Measurements from ENCODE around the gene SRRM2.

The SRRM2 gene

DNA sequence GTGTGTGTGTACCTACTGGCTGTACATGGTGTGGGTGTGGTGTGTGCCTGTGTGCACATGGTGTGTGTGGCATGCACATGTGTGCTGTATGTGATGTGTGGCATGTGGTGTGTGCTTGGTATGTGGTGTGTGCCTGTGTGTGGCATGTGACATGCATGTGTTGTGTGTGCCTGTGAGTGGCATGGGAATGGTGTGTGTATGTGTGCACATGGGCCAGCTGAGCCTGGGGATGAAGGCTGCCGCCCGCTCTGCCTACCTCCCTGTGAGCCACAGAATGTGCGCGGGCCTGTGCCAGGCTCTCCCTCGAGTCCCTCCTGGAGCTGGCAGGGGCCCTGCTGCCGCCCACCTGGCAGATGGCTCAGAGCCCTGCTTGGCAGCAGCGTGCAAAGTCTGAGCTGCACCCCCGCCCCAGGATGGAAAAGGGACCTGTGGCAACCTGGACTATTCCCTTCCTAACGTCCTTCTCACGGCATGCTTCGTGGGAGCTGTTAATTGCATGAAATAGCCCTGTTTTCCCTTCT lies 41.7 kb upstream of the SRRM2 start:
- Histone ChIP-seq H3K9ac (no peak overlapping the region), H3K4me3 (ENCODE audit: low read depth, low read length) (no peak overlapping the region), H3K9me3 (ENCODE audit: control insufficient read depth, low read length) (no peaks in the 10 kb centered on the region), H3K36me3 (ENCODE audit: control insufficient read depth, insufficient read depth, low read length) (no peaks in the 10 kb centered on the region), H3K79me2 (no peaks in the 10 kb centered on the region), H2AFZ (no peak overlapping the region), H3K4me1 (no peaks in the 10 kb centered on the region), H3K27me3 (ENCODE audit: control insufficient read depth, insufficient read depth, low read length) (no peaks in the 10 kb centered on the region), H3K27ac (no peak overlapping the region), H3K4me2 (ENCODE audit: low read length) (no peak overlapping the region)
- TF ChIP-seq CTCF (IDR thresholded peaks at IDR 0.05), result no peak

DNA sequence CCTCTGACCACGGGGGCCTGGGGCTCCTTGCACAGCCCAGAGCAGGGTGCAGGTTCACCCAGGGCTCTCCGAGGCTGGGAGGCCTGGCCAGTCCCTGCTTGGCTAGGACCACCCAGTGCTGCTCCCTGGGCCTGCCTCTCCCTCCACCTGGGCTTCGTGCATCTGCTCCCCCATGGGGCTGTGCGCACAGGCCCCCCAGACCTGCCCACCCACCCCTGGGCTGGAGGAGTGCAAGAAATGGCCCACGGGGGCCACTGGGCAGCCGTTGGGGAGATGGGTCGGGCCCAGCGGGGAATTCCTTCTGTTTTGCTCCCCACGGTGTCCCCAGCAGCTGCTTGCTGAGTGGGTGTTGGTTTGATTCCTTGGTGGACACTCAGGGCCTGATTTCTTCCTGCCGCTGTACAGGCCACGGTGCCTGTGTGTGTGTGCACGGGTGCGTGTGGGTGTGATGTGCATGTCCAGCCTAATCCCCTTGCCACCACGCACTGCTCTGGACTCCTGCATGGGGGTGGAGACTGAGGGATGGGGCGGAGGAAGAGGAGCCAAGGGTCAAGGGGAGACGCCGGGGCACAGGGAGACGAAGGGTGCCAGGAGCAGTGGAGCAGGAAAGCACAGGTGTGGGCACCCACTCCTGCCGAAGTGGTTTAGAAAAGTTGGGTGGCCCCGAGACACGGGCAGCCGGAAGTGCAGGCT lies 40.9 kb upstream of the SRRM2 start:
- Histone ChIP-seq H3K4me2 (ENCODE audit: low read length) (no peak overlapping the region), H3K4me3 (ENCODE audit: low read depth, low read length) (no peak overlapping the region), H3K9ac (no peak overlapping the region), H3K27me3 (ENCODE audit: control insufficient read depth, insufficient read depth, low read length) (no peaks in the 10 kb centered on the region), H3K27ac (no peak overlapping the region), H2AFZ (no peak overlapping the region), H3K79me2 (no peaks in the 10 kb centered on the region), H3K36me3 (ENCODE audit: control insufficient read depth, insufficient read depth, low read length) (no peaks in the 10 kb centered on the region), H3K9me3 (ENCODE audit: control insufficient read depth, low read length) (no peaks in the 10 kb centered on the region), H3K4me1 (no peaks in the 10 kb centered on the region)
- TF ChIP-seq CTCF (IDR thresholded peaks at IDR 0.05), result no peak

- no peak overlapping the region for H3K4me2 ChIP-seq (ENCODE audit: low read length)
- no peaks in the 10 kb centered on the region for H3K27me3 ChIP-seq (ENCODE audit: control insufficient read depth, insufficient read depth, low read length)
- no peak overlapping the region for H3K4me3 ChIP-seq (ENCODE audit: low read depth, low read length)
- H3K9me3 ChIP-seq (ENCODE audit: control insufficient read depth, low read length), result no peaks in the 10 kb centered on the region
- H3K36me3 ChIP-seq (ENCODE audit: control insufficient read depth, insufficient read depth, low read length), result no peaks in the 10 kb centered on the region
- no peaks in the 10 kb centered on the region for H3K79me2 ChIP-seq
- no peak overlapping the region for H3K9ac ChIP-seq
- TF ChIP-seq CTCF (IDR thresholded peaks at IDR 0.05), result no peak
- H3K4me1 ChIP-seq, result no peaks in the 10 kb centered on the region
- no peak overlapping the region for H3K27ac ChIP-seq
- no peak overlapping the region for H2AFZ ChIP-seq
These were observed 40.4 kb upstream of the SRRM2 start for GRCh38 chr16:2712063-2712441.

- TF ChIP-seq CTCF (IDR thresholded peaks at IDR 0.05), result no peak
- no peak overlapping the region for H3K27ac ChIP-seq
- H3K4me3 ChIP-seq (ENCODE audit: low read depth, low read length), result no peak overlapping the region
- no peaks in the 10 kb centered on the region for H3K79me2 ChIP-seq
- no peaks in the 10 kb centered on the region for H3K27me3 ChIP-seq (ENCODE audit: control insufficient read depth, insufficient read depth, low read length)
- H2AFZ ChIP-seq, result no peak overlapping the region
- no peak overlapping the region for H3K4me2 ChIP-seq (ENCODE audit: low read length)
- H3K36me3 ChIP-seq (ENCODE audit: control insufficient read depth, insufficient read depth, low read length), result no peaks in the 10 kb centered on the region
- H3K9ac ChIP-seq, result no peak overlapping the region
- H3K4me1 ChIP-seq, result no peaks in the 10 kb centered on the region
- no peaks in the 10 kb centered on the region for H3K9me3 ChIP-seq (ENCODE audit: control insufficient read depth, low read length)
These were observed 39.9 kb upstream of the SRRM2 start for GRCh38 chr16:2712546-2712945.

DNA sequence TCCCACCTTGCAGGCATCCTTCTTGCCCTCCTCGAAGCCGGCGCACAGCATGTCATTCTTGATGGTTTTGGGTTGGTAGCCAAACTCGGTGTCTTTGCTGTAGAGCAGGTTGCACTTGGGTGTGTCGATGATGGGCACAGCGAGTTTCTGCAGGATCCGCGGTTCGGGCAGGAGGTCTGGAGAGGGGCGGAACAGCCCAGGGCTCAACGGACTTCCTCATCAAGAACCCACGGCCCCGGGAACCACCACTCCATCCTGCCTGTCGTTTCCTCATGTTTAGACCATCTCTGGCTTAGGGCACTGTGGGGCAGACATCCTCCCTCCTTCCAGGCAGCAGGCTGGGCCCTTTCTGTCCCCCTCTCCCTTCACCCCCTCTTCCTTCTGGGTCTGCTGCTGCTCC lies 38.9 kb upstream of the SRRM2 start:
- Histone ChIP-seq H3K79me2 (no peaks in the 10 kb centered on the region), H3K27me3 (ENCODE audit: control insufficient read depth, insufficient read depth, low read length) (no peaks in the 10 kb centered on the region), H3K9ac (no peak overlapping the region), H3K4me3 (ENCODE audit: low read depth, low read length) (no peak overlapping the region), H3K27ac (no peak overlapping the region), H3K4me1 (no peaks in the 10 kb centered on the region), H3K9me3 (ENCODE audit: control insufficient read depth, low read length) (no peaks in the 10 kb centered on the region), H3K36me3 (ENCODE audit: control insufficient read depth, insufficient read depth, low read length) (no peaks in the 10 kb centered on the region), H3K4me2 (ENCODE audit: low read length) (no peak overlapping the region), H2AFZ (no peak overlapping the region)
- TF ChIP-seq CTCF (IDR thresholded peaks at IDR 0.05), result no peak
